NB4 (cell line): ENCODE results near the gene PKNOX2.

Experiments
- MYC ChIP-seq: IDR thresholded peaks from 2 replicates; pipeline ENCODE4 v1.6.1; 2011; ENCODE audit warnings: low read depth, low read length
- POLR2A ChIP-seq: IDR thresholded peaks from 2 replicates; pipeline ENCODE4 v1.6.1; 2011; ENCODE audit warnings: mild to moderate bottlenecking; ENCODE audit not compliant: insufficient read length; ENCODE audit errors: extremely low read depth
- TF ChIP-seq, protein P1 (sequence below): IDR thresholded peaks from one replicate; pipeline ENCODE4 v1.5.1; 2012; ENCODE audit warnings: low read depth, low read length

DNA sequence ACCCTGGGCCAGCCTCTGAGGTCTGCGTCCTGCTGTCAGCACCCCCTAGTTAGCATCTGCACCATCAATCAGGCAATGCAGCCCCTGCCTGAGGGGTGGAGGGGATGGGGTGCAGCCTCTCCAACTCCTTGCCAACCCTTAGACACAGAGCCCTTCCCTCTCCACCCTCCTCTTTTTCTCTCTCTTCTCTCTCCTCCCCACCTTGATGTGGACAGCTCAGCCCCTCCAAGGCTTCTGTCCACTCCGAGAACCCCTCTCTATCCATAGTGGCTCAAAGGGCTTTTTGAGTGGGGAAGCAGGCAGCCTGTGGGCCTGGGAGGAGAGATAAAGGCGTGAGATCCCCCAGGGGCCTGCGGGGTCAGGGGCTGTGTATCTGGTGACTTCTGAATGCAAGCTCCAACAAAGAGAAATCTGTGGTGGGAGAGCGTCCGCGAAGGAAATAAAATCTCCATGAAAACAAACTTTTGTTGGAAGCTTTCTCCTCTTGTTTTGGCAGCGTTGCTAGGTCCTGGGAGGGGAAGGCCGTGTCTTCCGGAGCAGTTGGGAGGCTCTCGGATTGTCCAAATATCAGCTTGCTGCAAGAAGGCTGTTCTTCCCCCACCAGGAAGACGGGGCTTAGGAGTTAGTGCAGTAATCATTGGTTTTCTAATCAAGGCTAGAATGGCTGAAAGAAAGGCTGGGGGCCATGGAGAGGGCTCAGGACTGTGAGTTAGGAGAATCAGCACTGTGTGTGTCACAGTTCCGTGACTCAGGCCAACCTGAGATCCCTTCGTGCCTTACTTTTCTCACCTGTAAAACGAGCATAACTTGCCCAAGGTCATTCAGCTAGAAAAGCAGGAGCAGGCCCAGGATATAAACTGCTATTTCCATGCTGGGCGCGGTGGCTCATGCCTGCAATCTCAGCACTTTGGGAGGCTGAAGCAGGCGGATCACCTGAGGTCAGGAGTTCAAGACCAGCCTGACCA lies 50.3 kb downstream of the PKNOX2 start:
- TF ChIP-seq POLR2A: no peak
- TF ChIP-seq, protein P1, sequence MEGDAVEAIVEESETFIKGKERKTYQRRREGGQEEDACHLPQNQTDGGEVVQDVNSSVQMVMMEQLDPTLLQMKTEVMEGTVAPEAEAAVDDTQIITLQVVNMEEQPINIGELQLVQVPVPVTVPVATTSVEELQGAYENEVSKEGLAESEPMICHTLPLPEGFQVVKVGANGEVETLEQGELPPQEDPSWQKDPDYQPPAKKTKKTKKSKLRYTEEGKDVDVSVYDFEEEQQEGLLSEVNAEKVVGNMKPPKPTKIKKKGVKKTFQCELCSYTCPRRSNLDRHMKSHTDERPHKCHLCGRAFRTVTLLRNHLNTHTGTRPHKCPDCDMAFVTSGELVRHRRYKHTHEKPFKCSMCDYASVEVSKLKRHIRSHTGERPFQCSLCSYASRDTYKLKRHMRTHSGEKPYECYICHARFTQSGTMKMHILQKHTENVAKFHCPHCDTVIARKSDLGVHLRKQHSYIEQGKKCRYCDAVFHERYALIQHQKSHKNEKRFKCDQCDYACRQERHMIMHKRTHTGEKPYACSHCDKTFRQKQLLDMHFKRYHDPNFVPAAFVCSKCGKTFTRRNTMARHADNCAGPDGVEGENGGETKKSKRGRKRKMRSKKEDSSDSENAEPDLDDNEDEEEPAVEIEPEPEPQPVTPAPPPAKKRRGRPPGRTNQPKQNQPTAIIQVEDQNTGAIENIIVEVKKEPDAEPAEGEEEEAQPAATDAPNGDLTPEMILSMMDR: no peak
- no peak for TF ChIP-seq MYC
